Stimulated activated CD8-positive, alpha-beta memory T cell treated with anti-CD3 and anti-CD28 coated beads, Interleukin-15, amount 100 ng/mL, for 24 hours (primary cell): ENCODE results near the gene XIRP2.
"Not testable (repeated sequence)": the region's sequence is repeated elsewhere in the genome, so short reads cannot be mapped to it uniquely, and the experiment has no call there.

ENCODE experiments used
- DNase-seq: peaks from one replicate; pipeline ENCODE4 v3.0.0-alpha.2; 2020; ENCODE audit warnings: low read depth

Gene XIRP2

DNA sequence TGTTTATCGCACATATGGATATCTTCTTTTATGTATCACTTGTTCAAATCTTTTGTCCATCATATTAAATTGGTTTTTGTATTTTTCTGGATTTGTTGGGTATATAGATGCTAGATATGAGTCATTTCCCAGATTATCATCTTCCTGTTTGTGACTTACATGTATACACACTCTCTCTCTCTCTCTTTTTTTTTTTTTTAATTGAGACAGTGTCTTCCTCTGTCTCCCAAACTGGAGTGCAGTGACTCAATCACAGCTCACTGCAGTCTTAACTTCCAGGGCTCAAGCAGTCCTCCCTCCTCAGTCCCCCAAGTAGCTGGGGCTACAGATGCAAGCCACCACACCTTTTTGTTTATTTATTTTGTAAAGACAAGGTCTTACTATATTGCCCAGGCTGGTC, 43.8 kb downstream of the XIRP2 start:
- DNase-seq = no peak

DNA sequence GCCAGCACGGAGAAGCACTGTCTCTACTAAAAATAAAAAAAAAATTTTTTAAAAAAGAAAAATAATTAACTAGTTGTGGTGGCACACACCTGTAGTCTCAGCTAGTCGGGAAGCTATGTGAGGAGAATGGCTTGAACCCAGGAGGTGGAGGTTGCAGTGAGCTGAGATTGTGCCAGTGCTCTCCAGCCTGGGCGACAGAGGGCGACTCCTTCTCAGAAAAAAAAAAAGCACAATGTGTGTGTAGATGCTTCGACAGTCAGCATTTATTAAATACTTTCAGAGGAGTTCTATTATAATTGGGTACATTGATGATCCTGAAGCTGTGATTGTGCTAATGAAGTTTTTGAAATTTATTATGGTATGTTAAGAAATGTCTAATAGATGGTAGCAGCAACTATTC, 46.5 kb downstream of the XIRP2 start:
- DNase-seq = no peak

DNA sequence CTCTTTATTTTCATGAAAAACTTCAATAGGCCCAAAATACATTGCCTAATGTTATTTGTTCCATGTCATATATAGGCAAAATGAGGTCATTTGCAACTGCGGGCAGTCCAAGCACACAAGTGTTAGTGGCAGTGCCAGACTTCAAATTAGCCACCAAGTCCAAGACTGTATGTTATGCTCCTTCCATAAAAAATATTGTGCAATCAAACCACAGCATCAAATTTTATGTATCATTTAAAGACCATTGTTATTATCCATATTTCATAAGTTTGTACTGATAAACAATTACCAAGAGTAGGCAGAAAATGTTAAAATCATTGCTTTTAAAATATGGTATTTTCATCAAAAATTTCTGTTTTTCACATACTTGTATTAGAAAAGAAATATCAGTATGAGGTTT, 54.1 kb downstream of the XIRP2 start:
- DNase-seq = no peak

DNA sequence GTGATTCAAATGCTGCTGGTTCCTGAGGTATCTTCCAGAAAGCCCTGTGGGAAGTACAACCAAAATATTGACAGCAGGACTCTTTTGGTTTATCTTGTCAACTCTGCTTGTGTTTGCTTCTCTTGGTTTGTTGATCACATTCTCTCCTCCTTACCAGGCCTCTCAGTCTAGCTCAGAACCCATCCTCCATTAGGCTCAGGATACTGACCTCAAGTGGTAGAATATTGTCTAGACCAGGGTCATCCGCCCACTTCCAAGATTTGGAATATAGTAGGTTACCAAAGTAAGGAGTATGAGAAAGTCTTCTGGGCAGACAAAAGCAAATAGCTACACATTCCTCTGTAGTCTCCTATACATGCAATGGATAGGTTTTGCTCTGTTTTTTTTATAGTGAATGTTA, 56.6 kb downstream of the XIRP2 start:
- DNase-seq = no peak

DNA sequence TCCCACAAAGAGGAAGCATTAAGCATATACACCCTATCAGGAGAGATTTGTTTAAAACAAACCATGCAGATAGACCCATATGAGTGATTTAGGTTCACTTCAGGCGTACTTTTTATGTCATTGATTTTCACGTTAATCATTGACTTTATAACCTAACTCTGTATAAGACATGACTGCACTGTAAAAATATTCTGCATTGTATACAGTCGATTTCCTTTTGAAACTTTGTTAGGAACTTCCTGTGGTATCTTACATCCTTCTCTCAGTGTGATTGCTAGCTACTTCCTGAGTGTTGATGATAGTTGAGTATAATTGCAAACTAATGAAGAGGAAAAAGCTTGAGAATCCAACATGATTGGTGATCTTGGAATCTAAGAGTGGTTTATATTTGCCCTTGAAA, 69.4 kb downstream of the XIRP2 start:
- no peak for DNase-seq

GRCh38 chr2:166958986-166959481, 70.8 kb downstream of the XIRP2 start:
- no peak for DNase-seq

DNA sequence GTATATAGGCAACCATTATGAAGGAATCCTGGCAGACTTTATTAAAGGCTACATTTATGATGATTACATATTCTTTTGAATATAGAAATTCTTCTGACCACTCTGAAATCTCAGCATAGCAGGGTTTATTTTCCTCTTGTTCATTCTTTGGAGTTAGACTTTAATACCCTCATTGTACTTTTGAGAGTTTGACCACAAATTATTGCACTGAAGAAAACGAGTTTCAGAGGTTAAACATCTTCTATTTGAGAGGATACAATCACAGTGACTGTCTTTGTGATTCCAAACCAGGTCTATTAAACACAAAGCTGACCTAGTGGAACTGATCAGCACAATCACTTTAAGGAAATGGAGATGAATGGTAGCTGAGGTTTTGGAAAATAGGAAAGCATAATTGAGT, 71.3 kb downstream of the XIRP2 start:
- DNase-seq = no peak

GRCh38 chr2:166960702-166961270, 72.5 kb downstream of the XIRP2 start:
- no peak for DNase-seq

DNA sequence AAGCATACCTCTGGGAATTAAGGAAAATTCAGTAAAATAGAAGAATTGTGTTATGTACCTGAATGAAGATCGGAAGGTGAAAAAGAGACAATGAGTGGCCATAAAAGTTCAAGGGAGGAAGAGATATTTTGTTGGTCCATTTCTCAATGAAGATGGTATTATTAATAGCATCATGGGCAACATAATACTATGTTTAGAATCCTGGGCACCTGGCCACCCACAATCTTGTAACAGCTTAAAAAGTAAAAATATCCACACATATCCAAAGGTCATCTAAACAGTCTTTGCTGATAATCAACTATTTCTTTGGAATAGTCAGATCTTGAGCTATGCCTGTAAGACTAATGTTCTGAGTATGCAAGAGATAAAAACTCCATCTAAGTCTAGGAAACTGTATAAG, 73.7 kb downstream of the XIRP2 start:
- DNase-seq = no peak

DNA sequence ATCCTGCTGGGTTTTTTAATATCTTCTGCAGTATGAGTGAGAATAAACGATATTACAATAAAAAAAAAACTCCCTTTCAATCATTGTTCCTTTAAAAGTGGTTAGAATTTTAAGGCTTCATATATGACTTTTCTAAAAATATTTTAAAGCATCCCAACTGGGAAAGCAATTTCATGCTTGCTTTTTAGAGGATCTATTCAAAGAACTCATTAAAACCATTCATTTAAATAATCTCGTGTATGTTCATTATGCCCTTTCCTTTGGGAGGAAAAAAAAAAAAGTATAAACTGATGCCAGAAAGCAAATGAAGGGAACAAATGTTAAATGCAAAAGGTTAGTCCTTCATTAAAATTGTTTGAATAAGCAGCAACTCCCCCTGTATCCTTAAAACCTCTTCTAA, 81.2 kb downstream of the XIRP2 start:
- no peak for DNase-seq

DNA sequence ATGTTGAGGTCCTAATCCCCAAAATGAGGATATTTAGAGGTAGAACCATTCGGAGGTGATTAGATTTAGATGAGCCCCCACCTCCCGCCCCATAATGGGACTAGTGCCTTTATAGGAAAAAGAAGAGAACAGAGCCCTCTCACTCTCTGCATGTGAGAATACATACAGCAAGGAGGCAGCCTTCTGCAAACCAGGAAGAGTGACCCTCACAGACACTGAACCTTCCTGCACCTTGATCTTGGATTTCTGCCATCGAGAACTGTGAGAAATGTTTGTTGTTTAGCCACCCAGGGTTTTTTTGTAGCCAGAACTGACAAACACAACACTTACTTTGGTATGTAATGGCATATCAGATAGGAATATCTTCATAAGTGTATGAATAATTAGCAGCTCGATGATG, 83.7 kb downstream of the XIRP2 start:
- no peak for DNase-seq

DNA sequence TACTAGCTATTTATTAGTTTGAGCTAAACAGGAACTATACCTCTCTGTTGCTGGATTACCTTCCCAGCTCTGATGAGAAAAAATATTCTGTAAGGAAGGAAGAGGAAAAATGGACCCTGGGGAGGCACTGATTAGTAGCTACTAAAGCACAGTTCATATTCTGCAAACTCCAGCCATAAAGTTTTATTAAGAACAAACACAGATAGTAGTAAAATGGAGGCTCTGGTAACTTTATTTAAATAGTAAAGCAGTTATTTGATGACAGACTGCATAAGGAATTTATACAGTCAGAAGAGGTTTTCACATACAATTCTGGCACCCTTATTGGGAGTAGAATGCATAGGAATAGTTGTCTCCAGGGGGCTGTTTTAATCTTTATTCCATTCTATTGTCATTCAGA, 84.1 kb downstream of the XIRP2 start:
- DNase-seq = no peak

DNA sequence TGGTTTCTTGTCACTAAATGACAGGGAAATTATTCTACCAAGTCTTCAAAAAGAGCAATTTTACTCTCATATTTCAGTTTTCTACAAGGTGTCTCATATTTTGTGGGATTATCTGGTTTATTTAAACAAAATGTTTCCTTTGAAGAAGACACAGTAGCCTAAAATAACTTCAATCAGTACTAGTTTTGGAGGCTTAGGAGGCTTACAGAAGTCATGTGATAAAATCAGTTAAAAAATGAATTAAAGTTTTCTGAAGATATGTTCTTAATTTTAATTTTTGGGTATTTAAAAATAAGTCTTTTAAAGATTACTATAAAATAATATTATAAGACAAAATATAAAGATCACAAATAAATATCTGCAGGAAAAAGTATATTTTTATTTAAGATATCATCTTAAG, 95.9 kb downstream of the XIRP2 start:
- no peak for DNase-seq

GRCh38 chr2:166984797-166985196, 96.5 kb downstream of the XIRP2 start:
- DNase-seq = no peak

DNA sequence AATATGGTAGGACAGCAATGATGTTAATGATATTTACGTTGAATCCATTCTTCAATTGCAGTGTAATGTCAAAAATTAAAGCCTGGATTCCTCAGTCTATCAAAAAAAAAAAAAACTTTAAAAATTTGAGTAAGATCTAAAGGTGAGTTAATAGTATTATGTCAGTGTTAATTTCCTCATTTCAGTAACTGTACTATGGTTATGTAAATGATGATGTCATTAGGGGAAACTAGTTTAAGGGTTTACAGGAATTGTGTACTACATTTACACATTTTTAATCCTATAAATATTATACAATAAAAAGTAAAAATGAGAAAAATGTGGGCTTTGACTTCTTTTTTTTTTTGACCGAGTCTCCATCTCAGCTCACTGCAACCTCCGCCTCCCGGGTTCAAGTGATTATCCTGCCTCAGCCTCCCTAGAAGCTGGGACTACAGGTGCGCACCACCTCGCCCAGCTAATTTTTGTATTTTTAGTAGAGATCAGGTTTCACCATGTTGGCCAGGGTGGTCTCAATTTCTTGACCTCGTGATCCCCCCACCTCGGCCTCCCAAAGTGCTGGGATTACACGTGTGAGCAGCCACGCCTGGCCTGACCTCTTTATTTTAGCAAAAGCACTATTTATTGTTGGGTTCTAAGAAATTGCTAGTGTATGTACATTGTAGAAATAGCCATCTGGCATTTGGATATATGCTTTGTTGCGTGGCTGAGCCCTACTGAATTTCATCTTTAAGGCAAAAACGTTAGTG, 106.5 kb downstream of the XIRP2 start:
- no peak for DNase-seq

DNA sequence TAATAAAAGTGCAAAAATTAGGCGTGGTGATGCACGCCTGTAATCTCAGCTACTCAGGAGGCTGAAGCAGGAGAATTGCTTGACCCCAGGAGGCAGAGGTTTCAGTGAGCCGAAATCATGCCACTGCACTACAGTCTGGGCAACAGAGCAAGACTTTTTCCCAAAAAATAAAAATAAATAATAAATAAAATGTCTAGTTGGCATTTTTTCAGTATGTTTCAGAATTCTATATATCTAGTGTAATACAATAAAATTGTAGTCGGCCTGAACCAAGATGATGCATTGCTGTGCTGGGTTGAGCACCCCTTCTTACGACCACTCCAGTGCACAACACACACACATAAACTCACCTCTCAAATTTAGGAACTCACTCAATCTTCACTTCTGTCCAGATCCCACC, 108.2 kb downstream of the XIRP2 start:
- no peak for DNase-seq

- DNase-seq = no peak
Measured at GRCh38 chr2:167001165-167001564, 112.9 kb downstream of the XIRP2 start.

DNA sequence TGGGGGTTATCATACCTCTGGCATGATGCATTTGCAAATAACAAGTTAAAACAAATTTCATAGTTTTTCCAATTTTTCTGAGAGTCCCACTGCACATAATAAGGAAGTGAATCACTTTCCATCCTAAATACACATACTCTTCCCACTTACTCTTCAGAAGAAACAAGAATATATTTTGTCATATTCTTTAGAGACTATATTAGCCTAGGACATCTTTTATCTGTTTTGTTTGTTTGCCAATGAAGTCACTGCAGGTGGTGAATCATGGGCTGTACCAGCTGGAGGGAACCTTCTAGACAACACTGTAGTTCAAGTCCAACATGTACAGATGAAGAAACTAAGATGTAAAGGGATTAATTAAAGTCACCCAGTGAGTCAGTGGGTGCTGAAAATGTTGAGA, 116.8 kb downstream of the XIRP2 start:
- no peak for DNase-seq

GRCh38 chr2:167013227-167013626, 124.9 kb downstream of the XIRP2 start:
- DNase-seq = no peak

DNA sequence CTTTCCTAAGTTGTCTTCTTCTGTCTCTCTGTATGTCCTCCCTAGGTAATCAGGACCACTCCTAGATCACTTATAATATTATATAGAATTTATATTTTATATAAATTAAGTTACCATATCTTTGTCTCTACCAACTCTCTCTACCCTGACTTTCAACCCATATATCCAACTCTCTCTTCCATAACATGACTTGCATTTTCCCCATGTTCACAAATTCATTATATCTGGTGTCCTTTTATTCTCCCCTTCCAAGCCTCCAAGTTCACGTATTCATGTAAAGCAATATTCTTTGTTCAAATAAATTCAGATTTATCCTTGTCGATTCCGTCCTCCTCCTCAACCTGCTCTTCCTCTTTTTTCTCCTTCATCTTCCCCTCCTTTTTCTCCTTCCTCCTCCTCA, 127.5 kb downstream of the XIRP2 start:
- DNase-seq = no peak

GRCh38 chr2:167017021-167017420, 128.7 kb downstream of the XIRP2 start:
- DNase-seq = no peak

GRCh38 chr2:167018590-167018989, 130.3 kb downstream of the XIRP2 start:
- DNase-seq = no peak

- DNase-seq = no peak
Measured at GRCh38 chr2:167028503-167028902, 140.2 kb downstream of the XIRP2 start.

DNA sequence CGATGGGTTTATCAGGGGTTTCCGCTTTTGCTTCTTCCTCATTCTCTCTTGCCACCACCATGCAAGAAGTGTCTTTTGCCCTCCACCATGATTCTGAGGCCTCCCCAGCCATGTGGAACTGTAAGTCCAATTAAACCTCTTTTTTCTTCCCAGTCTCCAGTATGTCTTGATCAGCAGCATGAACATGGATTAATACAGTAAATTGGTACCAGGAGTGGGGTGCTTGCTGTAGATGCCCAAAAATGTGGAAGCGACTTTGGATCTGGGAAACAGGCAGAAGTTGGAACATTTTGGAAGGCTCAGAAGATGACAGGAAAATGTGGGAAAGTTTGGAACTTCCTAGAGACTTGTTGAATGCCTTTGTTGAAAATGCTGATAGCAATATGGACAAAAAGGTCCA, 146.7 kb downstream of the XIRP2 start:
- DNase-seq = not testable (repeated sequence)
